GM23338 (cell line): ENCODE data around the gene SLC25A25. TPM values are rescaled to one million over a fixed set of nuclear protein-coding genes. Genes with fewer than 3 reads are reported as not detected.
A peak's percentile ranks its signal among the peaks of the same experiment; 100 is the strongest.

Experiments
- ATAC-seq: fragments of 200-7000 bp; cut with Tn5 transposase; 3 replicates; pipeline ENCODE4 v1.9.1; 2020
- DNase-seq: peaks from one replicate; pipeline ENCODE4 v3.0.0-alpha.2; 2015; ENCODE audit warnings: low spot score
- H2AFZ ChIP-seq: fragments of 200-600 bp; sonication (generic); 2 replicates; pipeline ENCODE4 v1.8.0; 2016; ENCODE audit warnings: antibody characterized with exemption, mild to moderate bottlenecking, moderate library complexity
- H3F3A ChIP-seq: fragments of 200-600 bp; sonication (generic); replicated peaks from 2 replicates; pipeline ENCODE4 v1.8.0; 2017; ENCODE audit warnings: antibody characterized with exemption, mixed run types, low read depth
- H3K27ac ChIP-seq: fragments of 200-600 bp; sonication (generic); 2 replicates; pipeline ENCODE4 v1.6.1; 2016; ENCODE audit warnings: low read depth
- H3K27me3 ChIP-seq: fragments of 200-600 bp; sonication (generic); 2 replicates; pipeline ENCODE4 v1.8.0; 2016; ENCODE audit warnings: mild to moderate bottlenecking, mixed run types, moderate library complexity; ENCODE audit not compliant: insufficient read depth
- H3K36me3 ChIP-seq: fragments of 200-600 bp; sonication (generic); 2 replicates; pipeline ENCODE4 v1.8.0; 2016; ENCODE audit warnings: mild to moderate bottlenecking; ENCODE audit not compliant: insufficient read depth
- H3K4me1 ChIP-seq: fragments of 200-600 bp; sonication (generic); 2 replicates; pipeline ENCODE4 v1.8.0; 2016; ENCODE audit warnings: mild to moderate bottlenecking, moderate library complexity; ENCODE audit not compliant: insufficient read depth
- H3K4me2 ChIP-seq: fragments of 200-600 bp; sonication (generic); 2 replicates; pipeline ENCODE4 v1.7.1; 2017; ENCODE audit warnings: mixed run types
- H3K4me3 ChIP-seq: fragments of 200-600 bp; sonication (generic); 2 replicates; pipeline ENCODE4 v1.6.1; 2016; ENCODE audit warnings: mixed run types
- H3K79me2 ChIP-seq: fragments of 200-600 bp; sonication (generic); replicated peaks from 2 replicates; pipeline ENCODE4 v1.8.0; 2017; ENCODE audit warnings: mild to moderate bottlenecking; ENCODE audit not compliant: insufficient read depth
- H3K9me2 ChIP-seq: fragments of 200-600 bp; sonication (generic); 2 replicates; pipeline ENCODE4 v1.8.0; 2017; ENCODE audit not compliant: insufficient read depth
- H4K20me1 ChIP-seq: fragments of 200-600 bp; sonication (generic); replicated peaks from 2 replicates; pipeline ENCODE4 v1.8.0; 2017; ENCODE audit warnings: mild to moderate bottlenecking; ENCODE audit not compliant: insufficient read depth
- H3K27ac Mint-ChIP-seq: 2 replicates; pipeline ENCODE4 v1.8.0; 2020; ENCODE audit warnings: inconsistent platforms, mild to moderate bottlenecking, moderate library complexity, mixed read lengths
- H3K27me3 Mint-ChIP-seq: 3 replicates; pipeline ENCODE4 v1.8.0; 2022; ENCODE audit warnings: low read depth, mild to moderate bottlenecking, moderate library complexity, mixed read lengths, inconsistent platforms; ENCODE audit not compliant: insufficient read depth, poor library complexity
- H3K36me3 Mint-ChIP-seq: 3 replicates; pipeline ENCODE4 v1.8.0; 2021; ENCODE audit warnings: low read depth, mild to moderate bottlenecking, inconsistent platforms, moderate library complexity, mixed read lengths
- H3K4me1 Mint-ChIP-seq: 3 replicates; pipeline ENCODE4 v1.8.0; 2020; ENCODE audit warnings: mild to moderate bottlenecking, inconsistent platforms, mixed read lengths
- H3K4me3 Mint-ChIP-seq: 3 replicates; pipeline ENCODE4 v1.8.0; 2021; ENCODE audit warnings: moderate library complexity, mild to moderate bottlenecking, inconsistent platforms, mixed read lengths
- H3K9me3 Mint-ChIP-seq: 3 replicates; pipeline ENCODE4 v1.8.0; 2020; ENCODE audit warnings: moderate library complexity, mild to moderate bottlenecking, inconsistent platforms, mixed read lengths
- CREB1 ChIP-seq: fragments of 250-450 bp; sonication (Bioruptor Pico); IDR thresholded peaks from 2 replicates; pipeline ENCODE4 v1.5.0; 2020; ENCODE audit warnings: low read depth, mild to moderate bottlenecking, moderate library complexity
- CTCF ChIP-seq, 2 experiments: fragments of 200-600 bp in 1 of 2; sonication (generic) in 1 of 2; conservative IDR thresholded peaks; 2 replicates each; pipeline versions ENCODE4 v1.5.1 to v1.6.1; 2016 to 2017; ENCODE audit warnings: antibody characterized with exemption in 2 of 2, low read depth in 2 of 2, mild to moderate bottlenecking in 2 of 2, moderate library complexity in 1 of 2
- ETS1 ChIP-seq: IDR thresholded peaks from 2 replicates; pipeline ENCODE4 v1.6.1; 2016; ENCODE audit warnings: antibody characterized with exemption
- EZH2 ChIP-seq: fragments of 200-600 bp; sonication (generic); IDR thresholded peaks from one replicate; pipeline ENCODE4 v1.8.0; 2017; ENCODE audit warnings: antibody characterized with exemption, mild to moderate bottlenecking, low read depth; ENCODE audit not compliant: unreplicated experiment
- POLR2AphosphoS5 ChIP-seq: IDR thresholded peaks from 2 replicates; pipeline ENCODE4 v1.6.1; 2016; ENCODE audit warnings: antibody characterized with exemption, low read depth
- REST ChIP-seq: IDR thresholded peaks from one replicate; pipeline ENCODE4 v1.6.1; 2018; ENCODE audit warnings: antibody characterized with exemption; ENCODE audit not compliant: unreplicated experiment
- STAT1 ChIP-seq: IDR thresholded peaks from one replicate; pipeline ENCODE4 v1.6.1; 2016; ENCODE audit warnings: antibody characterized with exemption; ENCODE audit not compliant: unreplicated experiment
- ZNF114 ChIP-seq: fragments of 250-450 bp; sonication (Bioruptor Pico); IDR thresholded peaks from 2 replicates; pipeline ENCODE4 v1.5.0; 2020; ENCODE audit warnings: mild to moderate bottlenecking, moderate library complexity
- ZNF331 ChIP-seq: fragments of 250-450 bp; sonication (Bioruptor Pico); IDR thresholded peaks from 2 replicates; pipeline ENCODE4 v1.5.0; 2020; ENCODE audit warnings: low read depth, mild to moderate bottlenecking, moderate library complexity
- ZNF462 ChIP-seq: fragments of 250-450 bp; sonication (Bioruptor Pico); IDR thresholded peaks from 2 replicates; pipeline ENCODE4 v1.5.0; 2020; ENCODE audit warnings: mild to moderate bottlenecking, moderate library complexity
- polyA plus RNA-seq: library from polyadenylated mRNA; unstranded; fragments of >200 nt; fragmentation: Nextera tagmentation; extraction: Ambion mirVana; gene quantifications from 2 replicates; pipeline ENCODE4 v1.2.1, GENCODE V29; 2016
- total RNA-seq: library from RNA; depleted of rRNA; stranded (reverse); fragments of >200 nt; shearing (Covaris generic); gene quantifications from 2 replicates; pipeline ENCODE4 v1.2.3, GENCODE V29; 2014

Gene SLC25A25
- total and polyA plus RNA-seq, 2 experiments from 2014 or later: 7.1 to 27.0 TPM

- Histone ChIP-seq H3K27ac (no peak overlapping the region), H2AFZ (no peak overlapping the region), H3F3A (no peaks in the 10 kb centered on the region), H3K27me3 (no peaks in the 10 kb centered on the region), H3K4me3 (no peak overlapping the region), H3K79me2 (no peaks in the 10 kb centered on the region), H3K4me1 (no peaks in the 10 kb centered on the region), H3K9me2 (no peaks in the 10 kb centered on the region), H4K20me1 (no peaks in the 10 kb centered on the region), H3K4me2 (no peak overlapping the region), H3K36me3 (no peaks in the 10 kb centered on the region)
- Mint-ChIP-seq H3K36me3 (no peaks in the 10 kb centered on the region), H3K27me3 (peaks cover 8% of the 10 kb centered on the region), H3K27ac (no peak overlapping the region), H3K9me3 (no peaks in the 10 kb centered on the region; the same call in 2 of the 3 replicates), H3K4me1 (no peaks in the 10 kb centered on the region; the same call in 2 of the 3 replicates), H3K4me3 (no peak overlapping the region)
- ATAC-seq: peak; percentile 74
- peak; percentile 62 for DNase-seq
- TF ChIP-seq CTCF (conservative IDR thresholded peaks at IDR 0.05; ENCODE audit: low read depth in 2 of 2): peak; percentile 59 to 68
- no peak for TF ChIP-seq ZNF114
Observed at GRCh38 chr9:128020692-128021091, 47.3 kb upstream of the SLC25A25 start.

GRCh38 chr9:128021098-128021497, 46.9 kb upstream of the SLC25A25 start:
- DNase-seq (no peak), ATAC-seq (no peak)
- Mint-ChIP-seq H3K27me3 (peaks cover 8% of the 10 kb centered on the region), H3K9me3 (no peaks in the 10 kb centered on the region; the same call in 2 of the 3 replicates), H3K4me1 (no peaks in the 10 kb centered on the region; the same call in 2 of the 3 replicates), H3K27ac (no peak overlapping the region), H3K4me3 (no peak overlapping the region), H3K36me3 (no peaks in the 10 kb centered on the region)
- Histone ChIP-seq H3K27me3 (no peaks in the 10 kb centered on the region), H3K27ac (no peak overlapping the region), H3K9me2 (no peaks in the 10 kb centered on the region), H3F3A (no peaks in the 10 kb centered on the region), H4K20me1 (no peaks in the 10 kb centered on the region), H3K36me3 (no peaks in the 10 kb centered on the region), H3K4me3 (no peak overlapping the region), H2AFZ (no peak overlapping the region), H3K79me2 (no peaks in the 10 kb centered on the region), H3K4me2 (no peak overlapping the region), H3K4me1 (no peaks in the 10 kb centered on the region)
- no peak for TF ChIP-seq STAT1
- TF ChIP-seq ZNF114: no peak
- no peak for TF ChIP-seq REST
- no peak for TF ChIP-seq CREB1
- no peak for TF ChIP-seq POLR2AphosphoS5
- no peak for TF ChIP-seq EZH2
- no peak for TF ChIP-seq ETS1
- TF ChIP-seq ZNF462: no peak
- TF ChIP-seq ZNF331 (CRISPR knock-in tag): no peak
